Liver (tissue), 9 donors: Measurements from ENCODE around the gene TGM2. TPM values are rescaled to one million over a fixed set of nuclear protein-coding genes. Genes with fewer than 3 reads are reported as not detected.
A peak's percentile ranks its signal among the peaks of the same experiment; 100 is the strongest.

ENCODE experiments used
- DNase-seq: peaks from one replicate; pipeline ENCODE4 v3.0.0-alpha.2; 2017; ENCODE audit warnings: low spot score
- H3K27ac ChIP-seq, 2 donors: one replicate each; pipeline ENCODE4 v1.7.0; 2013; ENCODE audit warnings: inconsistent platforms in 2 of 2, low read length in 2 of 2, control low read depth in 1 of 2, low read depth in 1 of 2, mild to moderate bottlenecking in 1 of 2
- H3K27me3 ChIP-seq, 4 donors: one replicate each; pipeline versions ENCODE4 v1.6.1 to v1.7.0; 2013; ENCODE audit warnings: low read length in 3 of 4, inconsistent platforms in 1 of 4, mild to moderate bottlenecking in 1 of 4, moderate library complexity in 1 of 4; ENCODE audit not compliant: control insufficient read depth in 4 of 4, insufficient read depth in 4 of 4
- H3K36me3 ChIP-seq, 4 donors: one replicate each; pipeline versions ENCODE4 v1.6.1 to v1.7.0; 2013; ENCODE audit warnings: low read length in 3 of 4, mild to moderate bottlenecking in 3 of 4, low read depth in 1 of 4, moderate library complexity in 1 of 4; ENCODE audit not compliant: control insufficient read depth in 4 of 4, insufficient read depth in 3 of 4
- H3K4me1 ChIP-seq, 4 donors: one replicate each; pipeline versions ENCODE4 v1.6.1 to v1.7.0; 2013; ENCODE audit warnings: low read length in 3 of 4, mild to moderate bottlenecking in 3 of 4, moderate library complexity in 1 of 4; ENCODE audit not compliant: control insufficient read depth in 4 of 4, insufficient read depth in 4 of 4
- H3K4me3 ChIP-seq, 3 donors: one replicate each; pipeline versions ENCODE4 v1.6.1 to v1.7.0; 2013; ENCODE audit warnings: low read length in 3 of 3, control low read depth in 1 of 3, low read depth in 1 of 3, mild to moderate bottlenecking in 1 of 3
- H3K9ac ChIP-seq, 2 donors: one replicate each; pipeline ENCODE4 v1.7.0; 2013; ENCODE audit warnings: low read length in 2 of 2, mild to moderate bottlenecking in 2 of 2, moderate library complexity in 2 of 2, control low read depth in 1 of 2, low read depth in 1 of 2
- H3K9me3 ChIP-seq, 4 donors: one replicate each; pipeline versions ENCODE4 v1.6.1 to v1.7.0; 2013; ENCODE audit warnings: low read length in 3 of 4; ENCODE audit not compliant: control insufficient read depth in 4 of 4
- ATF3 ChIP-seq: IDR thresholded peaks from 2 replicates; pipeline ENCODE4 v1.6.1; 2016; ENCODE audit warnings: antibody characterized with exemption
- EGR1 ChIP-seq, 2 donors: IDR thresholded peaks; 2 replicates each; pipeline ENCODE4 v1.6.1; 2016 to 2018; ENCODE audit warnings: antibody characterized with exemption in 2 of 2, low read depth in 2 of 2
- GABPA ChIP-seq, 2 donors: IDR thresholded peaks in 1 of 2; conservative IDR thresholded peaks in 1 of 2; 2 replicates each; pipeline ENCODE4 v1.6.1; 2016; ENCODE audit warnings: antibody characterized with exemption in 2 of 2, mild to moderate bottlenecking in 1 of 2, moderate library complexity in 1 of 2
- HNF4A ChIP-seq, 2 donors: conservative IDR thresholded peaks; 2 replicates each; pipeline ENCODE4 v1.6.1; 2016; ENCODE audit warnings: antibody characterized with exemption in 2 of 2, mild to moderate bottlenecking in 2 of 2
- HNF4G ChIP-seq: IDR thresholded peaks from 2 replicates; pipeline ENCODE4 v1.6.1; 2016; ENCODE audit warnings: antibody characterized with exemption
- MAX ChIP-seq: IDR thresholded peaks from 2 replicates; pipeline ENCODE4 v1.6.1; 2016; ENCODE audit warnings: antibody characterized with exemption
- NR2F2 ChIP-seq: IDR thresholded peaks from 2 replicates; pipeline ENCODE4 v1.6.1; 2016; ENCODE audit warnings: antibody characterized with exemption
- RAD21 ChIP-seq, 2 donors: IDR thresholded peaks; 2 replicates each; pipeline ENCODE4 v1.6.1; 2016; ENCODE audit warnings: antibody characterized with exemption in 2 of 2, mild to moderate bottlenecking in 2 of 2
- RXRA ChIP-seq, 2 donors: IDR thresholded peaks; 2 replicates each; pipeline ENCODE4 v1.6.1; 2017 to 2018; ENCODE audit warnings: antibody characterized with exemption in 2 of 2, mild to moderate bottlenecking in 1 of 2
- SP1 ChIP-seq: IDR thresholded peaks from 2 replicates; pipeline ENCODE4 v1.6.1; 2018; ENCODE audit warnings: antibody characterized with exemption, mild to moderate bottlenecking
- TAF1 ChIP-seq: conservative IDR thresholded peaks from 2 replicates; pipeline ENCODE4 v1.6.1; 2016; ENCODE audit warnings: antibody characterized with exemption, mild to moderate bottlenecking
- ZBTB33 ChIP-seq: IDR thresholded peaks from 2 replicates; pipeline ENCODE4 v1.6.1; 2016; ENCODE audit warnings: antibody characterized with exemption
- WGBS: extraction: QIAGEN DNeasy Blood & Tissue Kit; methylation state at CpG from one replicate; pipeline ENCODE4 v1.1.7; 2013; 5-methylcytosine and 5-hydroxymethylcytosine counted together
- polyA plus RNA-seq, 2 donors: library from polyadenylated mRNA; stranded (reverse) in 1 of 2; unstranded in 1 of 2; fragments of 200-250 nt in 1 of 2; fragments of >200 nt in 1 of 2; fragmentation: Nextera tagmentation in 1 of 2; extraction: Ambion mirVana in 1 of 2; gene quantifications; one replicate each; pipeline versions ENCODE4 v1.2.1 to v1.2.3, GENCODE V29; 2013 to 2015
- total RNA-seq, 2 donors: library from RNA; depleted of rRNA; stranded (reverse); fragments of >200 nt; gene quantifications; one replicate each; pipeline ENCODE4 v1.2.3, GENCODE V29; 2014
- donor health status: healthy.
- donor health status: healthy.
- donor health status: healthy.
- donor health status: healthy.
- donor health status: healthy.

Gene TGM2
- total and polyA plus RNA-seq, 4 donors, result 106 to 375 (median 190) TPM

- TF ChIP-seq ZBTB33, result no peak
- peak; percentile 97 for TF ChIP-seq NR2F2
- TF ChIP-seq TAF1, result no peak
- TF ChIP-seq GABPA (IDR thresholded peaks at IDR 0.05 in 1 of 2, conservative IDR thresholded peaks at IDR 0.05 in 1 of 2), result no peak
- TF ChIP-seq HNF4A (conservative IDR thresholded peaks at IDR 0.05), result no peak
- no peak for TF ChIP-seq HNF4G
- TF ChIP-seq RXRA (IDR thresholded peaks at IDR 0.05), result no peak
- TF ChIP-seq MAX, result no peak
- no peak for TF ChIP-seq EGR1 (IDR thresholded peaks at IDR 0.05; ENCODE audit: low read depth in 2 of 2)
These were observed 6.2 kb downstream of the TGM2 start (continued) for GRCh38 chr20:38158701-38159351.

- TF ChIP-seq RXRA (IDR thresholded peaks at IDR 0.05) (peak in 1 of 2 donors; percentile 6), SP1 (no peak)
- DNase-seq, result no peak
- H3K36me3 ChIP-seq, result peaks cover 11 to 67% (median 40%) of the 10 kb centered on the region in 4 donors
- peaks cover 5 to 83% (median 65%) of the 10 kb centered on the region in 4 donors for H3K4me1 ChIP-seq
- H3K27me3 ChIP-seq, result no peaks in the 10 kb centered on the region
- H3K27ac ChIP-seq, result peak overlapping the region; percentile 51 to 58
- H3K9me3 ChIP-seq, result no peaks in the 10 kb centered on the region
- H3K4me3 ChIP-seq, result no peak overlapping the region
- WGBS, result 72% methylated on average over 14 of the region's 14 CpGs
- H3K9ac ChIP-seq, result no peak overlapping the region
These were observed 7.2 kb downstream of the TGM2 start for GRCh38 chr20:38157635-38158495.

- Histone ChIP-seq H3K9ac (no peak overlapping the region), H3K9me3 (no peaks in the 10 kb centered on the region), H3K27ac (peak overlapping the region; percentile 51 to 58), H3K4me3 (no peak overlapping the region), H3K4me1 (peaks cover 5 to 84% (median 67%) of the 10 kb centered on the region in 4 donors), H3K36me3 (peaks cover 11 to 64% (median 40%) of the 10 kb centered on the region in 4 donors), H3K27me3 (no peaks in the 10 kb centered on the region)
- TF ChIP-seq ATF3 (no peak), RAD21 (IDR thresholded peaks at IDR 0.05) (no peak), GABPA (IDR thresholded peaks at IDR 0.05 in 1 of 2, conservative IDR thresholded peaks at IDR 0.05 in 1 of 2) (no peak)
- DNase-seq, result no peak
- 73% methylated on average over 11 of the region's 11 CpGs for WGBS
These were observed 8.0 kb downstream of the TGM2 start for GRCh38 chr20:38156888-38157634.
